HepG2 (cell line): Measurements from ENCODE around the gene C3orf85. TPM values are rescaled to one million over a fixed set of nuclear protein-coding genes. Genes with fewer than 3 reads are reported as not detected.

Source experiments
- ATAC-seq: fragments of 200-7000 bp; cut with Tn5 transposase; 3 replicates; pipeline ENCODE4 v1.9.1; 2020; ENCODE audit warnings: mild to moderate bottlenecking, moderate library complexity
- BruUV-seq: library from RNA; stranded (reverse); fragments of 400-500 nt; replicated peaks from 2 replicates; lab custom pipeline; 2021; lab: Mats Ljungman, UMichigan
- CTCF ChIA-PET: fragments of 300-600 bp; formaldehyde crosslinking; extraction: SDS; loops from one replicate; lab custom pipeline; 2021; ENCODE audit warnings: low total read pairs, inconsistent platforms, low intra/inter-chr PET ratio; lab: Yijun Ruan, JAX
- POLR2A ChIA-PET: fragments of 350-600 bp; sonication (Branson Sonifier 250); formaldehyde crosslinking; loops from one replicate; lab custom pipeline; 2020; ENCODE audit warnings: antibody characterized with exemption, inconsistent platforms; lab: Yijun Ruan, JAX
- DNase-seq: peaks from one replicate; pipeline ENCODE4 v3.0.0-alpha.2; 2015; ENCODE audit warnings: low spot score
- FAIRE-seq: peaks from 3 replicates; lab custom pipeline; 2011; peaks lifted over from hg19 to GRCh38; lab: Jason Lieb, UNC
- H2AFZ ChIP-seq: one replicate; pipeline ENCODE4 v1.6.1; 2011; ENCODE audit warnings: low read length, inconsistent platforms
- H3K27ac ChIP-seq: fragments of 300-600 bp; 3 replicates; pipeline ENCODE4 v1.8.0; 2011; ENCODE audit warnings: mixed run types, mild to moderate bottlenecking, mixed read lengths, low read length, inconsistent platforms; ENCODE audit not compliant: insufficient read depth; ENCODE audit errors: extremely low read length
- H3K27me3 ChIP-seq, 2 experiments: fragments of 200-600 bp in 1 of 2; 2 replicates in 1 of 2; 3 replicates in 1 of 2; pipeline versions ENCODE4 v1.6.0 to v1.8.0; 2011; ENCODE audit warnings: low read length in 2 of 2, mild to moderate bottlenecking in 2 of 2, moderate library complexity in 2 of 2, inconsistent platforms in 1 of 2; ENCODE audit not compliant: insufficient read depth in 2 of 2, control insufficient read depth in 1 of 2
- H3K36me3 ChIP-seq, 2 experiments: fragments of 200-600 bp in 1 of 2; replicated peaks in 1 of 2; 2 replicates in 1 of 2; 3 replicates in 1 of 2; pipeline versions ENCODE4 v1.5.1 to v1.8.0; 2011; ENCODE audit warnings: low read length in 2 of 2, inconsistent platforms in 1 of 2; ENCODE audit not compliant: insufficient read depth in 2 of 2, control insufficient read depth in 1 of 2
- H3K4me1 ChIP-seq: 2 replicates; pipeline ENCODE4 v1.5.1; 2012; ENCODE audit warnings: low read length, inconsistent platforms; ENCODE audit not compliant: insufficient read depth
- H3K4me2 ChIP-seq: 2 replicates; pipeline ENCODE4 v1.6.0; 2011; ENCODE audit warnings: low read depth, low read length, inconsistent platforms
- H3K4me3 ChIP-seq, 3 experiments: fragments of 200-600 bp in 1 of 3; sonication (generic), shearing (Covaris generic) in 1 of 3; replicated peaks in 1 of 3; 2 replicates each; pipeline ENCODE4 v1.5.1; 2011 to 2016; ENCODE audit warnings: low read length in 3 of 3, inconsistent platforms in 2 of 3, low read depth in 2 of 3, mild to moderate bottlenecking in 2 of 3, control low read depth in 1 of 3, mixed read lengths in 1 of 3; ENCODE audit not compliant: insufficient read depth in 1 of 3
- H3K79me2 ChIP-seq: one replicate; pipeline ENCODE4 v1.6.1; 2011; ENCODE audit warnings: low read length, inconsistent platforms; ENCODE audit not compliant: insufficient read depth
- H3K9ac ChIP-seq: 2 replicates; pipeline ENCODE4 v1.6.0; 2011; ENCODE audit warnings: mild to moderate bottlenecking, low read depth, low read length, inconsistent platforms; ENCODE audit not compliant: insufficient read depth
- H3K9me3 ChIP-seq: 2 replicates; pipeline ENCODE4 v1.5.1; 2012; ENCODE audit warnings: mild to moderate bottlenecking, low read length
- H4K20me1 ChIP-seq: 2 replicates; pipeline ENCODE4 v1.6.0; 2011; ENCODE audit warnings: inconsistent platforms, mild to moderate bottlenecking, low read length, moderate library complexity; ENCODE audit not compliant: insufficient read depth
- ATF2 ChIP-seq: sonication (generic); formaldehyde crosslinking; IDR thresholded peaks from 2 replicates; pipeline ENCODE4 v1.4.0; 2020; ENCODE audit warnings: missing genetic modification reagents
- EEA1 ChIP-seq: sonication (generic); formaldehyde crosslinking; IDR thresholded peaks from 2 replicates; pipeline ENCODE4 v1.5.1; 2020; ENCODE audit warnings: mild to moderate bottlenecking, missing genetic modification reagents, borderline replicate concordance
- EHMT2 ChIP-seq: fragments of 200-600 bp; sonication (generic); IDR thresholded peaks from 2 replicates; pipeline ENCODE4 v1.7.0; 2017; ENCODE audit warnings: antibody characterized with exemption, low read depth, low read length, borderline replicate concordance
- HNF4G ChIP-seq, 2 experiments: sonication (generic) in 1 of 2; formaldehyde crosslinking in 1 of 2; IDR thresholded peaks; 2 replicates each; pipeline versions ENCODE4 v1.4.0 to v1.6.1; 2011 to 2020; ENCODE audit warnings: borderline replicate concordance in 2 of 2, low read depth in 2 of 2, mild to moderate bottlenecking in 2 of 2, low read length in 1 of 2, missing genetic modification reagents in 1 of 2, moderate library complexity in 1 of 2
- MTA1 ChIP-seq: sonication (generic); formaldehyde crosslinking; IDR thresholded peaks from 2 replicates; pipeline ENCODE4 v1.4.0; 2020; ENCODE audit warnings: missing genetic modification reagents, mild to moderate bottlenecking, borderline replicate concordance
- NR2F6 ChIP-seq, 2 experiments: IDR thresholded peaks; 2 replicates each; pipeline ENCODE4 v1.6.1; 2016; ENCODE audit warnings: antibody characterized with exemption in 1 of 2, mild to moderate bottlenecking in 1 of 2
- PRMT3 ChIP-seq: sonication (generic); formaldehyde crosslinking; IDR thresholded peaks from 2 replicates; pipeline ENCODE4 v1.8.1; 2022; ENCODE audit warnings: low read depth, mild to moderate bottlenecking, moderate library complexity, missing genetic modification reagents, borderline replicate concordance
- RFXAP ChIP-seq: sonication (generic); formaldehyde crosslinking; IDR thresholded peaks from 2 replicates; pipeline ENCODE4 v1.4.0; 2020; ENCODE audit warnings: missing genetic modification reagents, borderline replicate concordance
- SIX4 ChIP-seq: sonication (generic); formaldehyde crosslinking; IDR thresholded peaks from 2 replicates; pipeline ENCODE4 v1.4.0; 2020; ENCODE audit warnings: missing genetic modification reagents
- THYN1 ChIP-seq: sonication (generic); formaldehyde crosslinking; IDR thresholded peaks from 2 replicates; pipeline ENCODE4 v1.8.1; 2023; ENCODE audit warnings: low read depth, mild to moderate bottlenecking, moderate library complexity, missing genetic modification reagents, borderline replicate concordance
- ZBTB20 ChIP-seq: sonication (generic); formaldehyde crosslinking; IDR thresholded peaks from 2 replicates; pipeline ENCODE4 v1.8.1; 2023; ENCODE audit warnings: missing genetic modification reagents, low read depth, mild to moderate bottlenecking, borderline replicate concordance
- ZNF20 ChIP-seq: sonication (generic); formaldehyde crosslinking; IDR thresholded peaks from 2 replicates; pipeline ENCODE4 v1.4.0; 2020; ENCODE audit warnings: mild to moderate bottlenecking, moderate library complexity, missing genetic modification reagents
- ZNF232 ChIP-seq: sonication (generic); formaldehyde crosslinking; IDR thresholded peaks from 2 replicates; pipeline ENCODE4 v1.4.0; 2020; ENCODE audit warnings: missing genetic modification reagents, borderline replicate concordance
- ZNF251 ChIP-seq: sonication (generic); formaldehyde crosslinking; IDR thresholded peaks from 2 replicates; pipeline ENCODE4 v1.9.0; 2021; ENCODE audit warnings: mild to moderate bottlenecking, missing genetic modification reagents
- ZNF460 ChIP-seq: sonication (generic); formaldehyde crosslinking; IDR thresholded peaks from 2 replicates; pipeline ENCODE4 v1.5.1; 2020; ENCODE audit warnings: missing genetic modification reagents, mild to moderate bottlenecking, borderline replicate concordance
- ZNF614 ChIP-seq: IDR thresholded peaks from 2 replicates; pipeline ENCODE4 v1.6.1; 2018; ENCODE audit warnings: missing biosample characterization, missing genetic modification reagents, inconsistent platforms, borderline replicate concordance
- ZNF737 ChIP-seq: sonication (generic); formaldehyde crosslinking; IDR thresholded peaks from 2 replicates; pipeline ENCODE4 v1.5.0; 2020; ENCODE audit warnings: missing genetic modification reagents, mild to moderate bottlenecking, borderline replicate concordance
- ZSCAN30 ChIP-seq: sonication (generic); formaldehyde crosslinking; IDR thresholded peaks from 2 replicates; pipeline ENCODE4 v1.5.0; 2020; ENCODE audit warnings: mild to moderate bottlenecking, missing genetic modification reagents
- WGBS: methylation state at CpG from one replicate; pipeline ENCODE4 v1.1.6; 2017; ENCODE audit warnings: low lambda C conversion rate; 5-methylcytosine and 5-hydroxymethylcytosine counted together
- in situ Hi-C: cut with HindIII; loops from 2 replicates; pipeline ENCODE4 v1.10.0; 2017; ENCODE audit warnings: low pct_unique_long_range_greater_than_20kb; ENCODE audit not compliant: extremely low pct_ligation_motif_present
- intact Hi-C: fragments of 100-400 bp; cut with micrococcal nuclease; formaldehyde crosslinking; loops from one replicate; pipeline ENCODE4 v1.10.0; 2022; ENCODE audit not compliant: unreplicated experiment
- polyA plus RNA-seq, 8 experiments: library from polyadenylated mRNA; depleted of rRNA in 3 of 8; stranded (reverse) in 7 of 8; unstranded in 1 of 8; fragments of >200 nt; fragmentation: Illumina TruSeq in 4 of 8; extraction: Trizol in 4 of 8; gene quantifications; 2 replicates each; pipeline versions ENCODE4 v1.2.1 to v1.2.3, GENCODE V29; 2011 to 2016; ENCODE audit warnings: low read depth in 4 of 8, missing spikeins in 1 of 8, mixed read lengths in 1 of 8; ENCODE audit not compliant: insufficient read depth in 1 of 8
- total RNA-seq, 5 experiments: library from RNA; depleted of rRNA; stranded (reverse); fragments of >200 nt; fragmentation: Illumina TruSeq; extraction: Trizol; gene quantifications; 2 replicates each; pipeline ENCODE4 v1.2.3, GENCODE V29; 2016; ENCODE audit warnings: low read depth in 1 of 5
- TF ChIP-seq, protein P1 (sequence below), 2 experiments: fragments of 450-650 bp in 1 of 2; sonication (generic) in 1 of 2; formaldehyde crosslinking; IDR thresholded peaks; 2 replicates each; pipeline versions ENCODE4 v1.5.0 to v1.8.0; 2020 to 2022; ENCODE audit warnings: mild to moderate bottlenecking in 1 of 2, missing genetic modification reagents in 1 of 2
- TF ChIP-seq, protein P2 (sequence below): sonication (generic); formaldehyde crosslinking; conservative IDR thresholded peaks from 2 replicates; pipeline ENCODE4 v1.4.0; 2020; ENCODE audit warnings: missing genetic modification reagents

C3orf85 gene
- total and polyA plus RNA-seq, 2 of the 13 experiments (the other 11 are each of a cell fraction or from before 2014, with no cell fraction given), result not detected

DNA sequence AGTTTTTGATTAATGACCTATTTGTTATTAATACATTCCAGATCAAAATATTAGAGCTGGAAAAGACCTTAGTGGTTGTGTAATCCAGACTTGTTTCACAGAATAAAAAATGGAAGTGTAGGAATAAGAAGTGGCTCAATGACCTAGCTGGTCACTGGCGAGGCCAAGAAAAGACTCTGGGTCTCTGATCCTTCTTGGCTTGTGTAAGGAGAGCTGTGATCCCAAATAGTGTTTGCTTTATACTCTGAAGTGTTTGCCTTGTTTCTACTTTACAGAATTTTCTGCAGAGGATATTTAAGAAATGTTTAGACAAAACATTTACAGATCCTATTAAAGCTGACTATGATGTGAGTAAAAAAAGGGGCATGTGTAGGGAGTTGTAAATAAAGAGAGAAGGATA is 7.1 kb downstream of the C3orf85 start:
- no peak overlapping the region for H3K9ac ChIP-seq
- 0% methylated on average over 1 of the region's 1 CpG for WGBS
- no peak overlapping the region for H3K27ac ChIP-seq
- BruUV-seq, result no TSS peak
- FAIRE-seq (no peak), DNase-seq (no peak), ATAC-seq (no peak)
- H3K4me1 ChIP-seq, result no peaks in the 10 kb centered on the region
- ChIA-PET POLR2A (no interaction called here), CTCF (no interaction called here)
- H4K20me1 ChIP-seq, result no peaks in the 10 kb centered on the region
- no peak overlapping the region for H3K4me2 ChIP-seq
- H3K9me3 ChIP-seq, result no peaks in the 10 kb centered on the region
- no peak overlapping the region for H3K4me3 ChIP-seq
- no peak overlapping the region for H2AFZ ChIP-seq
- no peaks in the 10 kb centered on the region for H3K27me3 ChIP-seq
- intact Hi-C loops (no loop called here), in situ Hi-C loops (no loop called here)
- H3K79me2 ChIP-seq, result no peaks in the 10 kb centered on the region
- TF ChIP-seq RFXAP (CRISPR knock-in tag) (no peak), NR2F6 (IDR thresholded peaks at IDR 0.05) (no peak), NR2F6 (CRISPR knock-in tag; IDR thresholded peaks at IDR 0.05) (no peak), ZNF614 (CRISPR knock-in tag) (no peak), ZBTB20 (CRISPR knock-in tag) (no peak), ZNF737 (CRISPR knock-in tag) (no peak), EEA1 (CRISPR knock-in tag) (no peak), EHMT2 (no peak), PRMT3 (CRISPR knock-in tag) (no peak), ZNF232 (CRISPR knock-in tag) (no peak), ATF2 (CRISPR knock-in tag) (no peak), ZSCAN30 (CRISPR knock-in tag) (no peak), ZNF251 (CRISPR knock-in tag) (no peak), HNF4G (IDR thresholded peaks at IDR 0.05; ENCODE audit: borderline replicate concordance, low read depth, low read length) (no peak), HNF4G (CRISPR knock-in tag; IDR thresholded peaks at IDR 0.05; ENCODE audit: borderline replicate concordance, low read depth) (no peak), MTA1 (no peak), ZNF20 (CRISPR knock-in tag) (no peak), SIX4 (CRISPR knock-in tag) (no peak), THYN1 (CRISPR knock-in tag) (no peak), ZNF460 (CRISPR knock-in tag) (no peak)
- TF ChIP-seq, protein P1, sequence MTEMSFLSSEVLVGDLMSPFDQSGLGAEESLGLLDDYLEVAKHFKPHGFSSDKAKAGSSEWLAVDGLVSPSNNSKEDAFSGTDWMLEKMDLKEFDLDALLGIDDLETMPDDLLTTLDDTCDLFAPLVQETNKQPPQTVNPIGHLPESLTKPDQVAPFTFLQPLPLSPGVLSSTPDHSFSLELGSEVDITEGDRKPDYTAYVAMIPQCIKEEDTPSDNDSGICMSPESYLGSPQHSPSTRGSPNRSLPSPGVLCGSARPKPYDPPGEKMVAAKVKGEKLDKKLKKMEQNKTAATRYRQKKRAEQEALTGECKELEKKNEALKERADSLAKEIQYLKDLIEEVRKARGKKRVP (CRISPR knock-in tag; IDR thresholded peaks at IDR 0.05), result no peak
- TF ChIP-seq, protein P2, sequence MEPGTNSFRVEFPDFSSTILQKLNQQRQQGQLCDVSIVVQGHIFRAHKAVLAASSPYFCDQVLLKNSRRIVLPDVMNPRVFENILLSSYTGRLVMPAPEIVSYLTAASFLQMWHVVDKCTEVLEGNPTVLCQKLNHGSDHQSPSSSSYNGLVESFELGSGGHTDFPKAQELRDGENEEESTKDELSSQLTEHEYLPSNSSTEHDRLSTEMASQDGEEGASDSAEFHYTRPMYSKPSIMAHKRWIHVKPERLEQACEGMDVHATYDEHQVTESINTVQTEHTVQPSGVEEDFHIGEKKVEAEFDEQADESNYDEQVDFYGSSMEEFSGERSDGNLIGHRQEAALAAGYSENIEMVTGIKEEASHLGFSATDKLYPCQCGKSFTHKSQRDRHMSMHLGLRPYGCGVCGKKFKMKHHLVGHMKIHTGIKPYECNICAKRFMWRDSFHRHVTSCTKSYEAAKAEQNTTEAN, result no peak
- no peaks in the 10 kb centered on the region for H3K36me3 ChIP-seq
